Omental fat pad (tissue), 4 donors: ENCODE results near the gene SLC22A7. TPM values are rescaled to one million over a fixed set of nuclear protein-coding genes. Genes with fewer than 3 reads are reported as not detected.
"Not testable (repeated sequence)": the region's sequence is repeated elsewhere in the genome, so short reads cannot be mapped to it uniquely, and the experiment has no call there.

Experiments used
- ATAC-seq: fragments of 150-250 bp; one replicate; pipeline ENCODE4 v1.9.1; 2016; ENCODE audit warnings: mild to moderate bottlenecking, moderate library complexity; ENCODE audit not compliant: low FRiP score
- DNase-seq: peaks from one replicate; pipeline ENCODE4 v3.0.0-alpha.2; 2019; ENCODE audit warnings: low spot score
- CTCF ChIP-seq, 3 donors: fragments of 450-650 bp; IDR thresholded peaks; one replicate each; pipeline ENCODE4 v1.5.1; 2016 to 2017; ENCODE audit warnings: antibody characterized with exemption in 3 of 3, mild to moderate bottlenecking in 3 of 3, moderate library complexity in 2 of 3
- total RNA-seq, 4 donors: library from RNA; depleted of rRNA; stranded (reverse); fragments of >200 nt; gene quantifications; one replicate each; pipeline ENCODE4 v1.1.0, GENCODE V29; 2016

The SLC22A7 gene
- total RNA-seq, 4 donors from 2014 or later, result not detected

GRCh38 chr6:43295456-43295855 is 2.6 kb upstream of the SLC22A7 start:
- no peak for ATAC-seq
- DNase-seq, result no peak
- TF ChIP-seq CTCF (IDR thresholded peaks at IDR 0.05), result no peak

- ATAC-seq (no peak), DNase-seq (no peak)
- TF ChIP-seq CTCF (IDR thresholded peaks at IDR 0.05), result no peak
Observed at GRCh38 chr6:43296780-43297497, 1.1 kb upstream of the SLC22A7 start.

- TF ChIP-seq CTCF (IDR thresholded peaks at IDR 0.05), result no peak
- ATAC-seq (no peak), DNase-seq (no peak)
Observed at GRCh38 chr6:43298565-43299337, 691 bp downstream of the SLC22A7 start.

- ATAC-seq, result no peak
- no peak for DNase-seq
- TF ChIP-seq CTCF (IDR thresholded peaks at IDR 0.05), result no peak
Observed at GRCh38 chr6:43299338-43300293, 1.6 kb downstream of the SLC22A7 start.

GRCh38 chr6:43301081-43301870 is 3.2 kb downstream of the SLC22A7 start:
- DNase-seq, result no peak
- TF ChIP-seq CTCF (IDR thresholded peaks at IDR 0.05), result no peak
- ATAC-seq, result no peak

GRCh38 chr6:43302126-43302525 is 4.1 kb downstream of the SLC22A7 start:
- no peak for DNase-seq
- ATAC-seq, result no peak
- no peak for TF ChIP-seq CTCF (IDR thresholded peaks at IDR 0.05)

GRCh38 chr6:43303006-43303405 is 4.9 kb downstream of the SLC22A7 start:
- ATAC-seq, DNase-seq: not testable (repeated sequence)
